ENCODE data around the gene TTBK2. TPM values are rescaled to one million over a fixed set of nuclear protein-coding genes. Genes with fewer than 3 reads are reported as not detected.
"Not testable (repeated sequence)": the region's sequence is repeated elsewhere in the genome, so short reads cannot be mapped to it uniquely, and the experiment has no call there.

Gene TTBK2
- total RNA-seq, 1 donor from 2014 or later, result 11.4 TPM

DNA sequence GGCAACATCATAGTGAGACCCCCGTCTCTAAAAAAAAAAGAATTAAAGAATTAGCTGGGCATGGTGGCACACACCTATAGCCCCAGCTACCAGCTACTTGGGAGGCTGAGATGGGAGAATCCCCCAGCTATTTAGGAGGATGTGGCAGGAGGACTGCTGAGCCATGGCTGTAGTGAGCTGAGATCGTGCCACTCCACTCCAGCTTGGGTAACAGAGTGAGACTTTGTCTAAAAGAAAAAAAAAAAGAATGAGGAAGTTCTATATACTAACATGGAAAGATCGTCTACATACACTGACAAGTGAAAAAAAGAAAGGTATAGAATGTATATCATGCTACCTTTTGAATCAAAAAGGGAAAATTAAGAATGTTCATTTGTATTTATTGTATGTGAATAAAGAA is 99.8 kb downstream of the TTBK2 start:
- no peak for DNase-seq

DNA sequence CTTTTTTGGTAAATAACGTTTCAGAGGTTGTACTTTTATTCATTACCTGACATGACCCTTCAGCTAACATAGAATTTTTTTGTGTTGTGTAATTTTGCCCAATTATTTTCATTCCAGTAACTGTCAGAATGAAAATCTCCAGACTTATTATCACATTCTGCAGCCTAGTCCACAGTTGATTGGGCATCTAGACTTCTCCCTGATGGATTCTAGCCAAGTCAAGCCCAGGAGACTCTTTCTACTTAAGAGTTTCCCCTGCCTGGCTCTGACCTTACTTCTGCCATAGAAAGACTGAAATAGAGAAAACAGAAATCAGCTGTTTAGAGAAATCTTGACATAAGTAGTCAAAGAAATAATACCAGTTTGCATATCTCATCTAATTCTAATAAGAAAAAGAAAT is 100.8 kb downstream of the TTBK2 start:
- no peak for DNase-seq

DNA sequence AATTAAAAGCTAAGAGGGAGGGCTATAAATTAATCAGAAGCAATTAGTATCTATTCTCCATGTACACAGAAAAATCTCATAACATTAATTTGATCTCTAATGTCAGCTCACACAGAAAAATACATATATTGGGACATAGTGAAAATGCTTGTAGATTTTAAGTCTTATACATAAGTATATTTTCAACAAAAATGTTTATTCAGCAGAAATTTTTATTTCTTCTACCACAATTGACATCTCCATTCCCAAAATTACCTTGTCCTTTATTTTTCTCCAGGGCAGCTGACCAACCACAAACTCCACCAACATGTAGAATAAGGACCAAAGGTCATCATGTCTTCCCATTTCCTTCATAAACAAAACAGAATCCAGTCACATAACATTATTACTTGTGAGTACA is 109.1 kb downstream of the TTBK2 start:
- no peak for DNase-seq

DNA sequence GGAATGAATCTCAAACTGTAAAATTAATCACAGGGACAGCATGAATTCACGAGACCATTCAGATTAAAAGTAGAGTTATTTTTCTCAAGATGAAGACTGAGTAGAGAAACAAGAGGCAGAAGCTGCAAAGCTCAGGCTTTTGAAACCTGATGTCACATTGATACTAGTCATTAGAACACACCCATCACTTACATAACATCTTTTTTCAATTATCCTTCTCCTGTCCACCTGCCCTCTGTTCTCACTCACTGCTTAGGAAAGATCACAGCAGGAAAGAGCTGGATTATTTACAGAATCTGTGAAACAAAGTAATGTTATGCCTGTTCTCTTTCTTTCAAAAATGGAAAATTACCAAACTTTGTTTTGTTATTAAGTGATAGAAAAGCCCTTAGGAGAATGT is 111.7 kb downstream of the TTBK2 start:
- no peak for DNase-seq

DNA sequence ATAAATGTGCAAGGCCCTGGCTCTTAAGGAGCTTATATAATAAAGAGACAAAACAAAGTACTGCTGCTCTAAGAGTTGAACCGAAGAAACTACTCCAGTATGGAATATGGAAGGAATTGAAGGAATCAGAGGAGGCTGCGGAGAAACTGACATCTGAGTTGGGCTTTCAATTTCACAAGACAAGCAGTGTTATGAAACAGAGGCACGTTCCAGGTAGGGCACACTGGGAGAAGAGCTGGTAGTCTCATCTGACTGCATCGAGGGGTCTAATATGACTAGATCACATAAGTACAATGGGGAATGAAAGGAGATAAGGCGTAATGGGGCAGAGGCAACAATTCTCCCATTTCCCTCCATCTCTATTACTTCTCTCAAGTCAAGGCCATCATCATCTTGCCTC is 115.3 kb downstream of the TTBK2 start:
- no peak for DNase-seq

DNA sequence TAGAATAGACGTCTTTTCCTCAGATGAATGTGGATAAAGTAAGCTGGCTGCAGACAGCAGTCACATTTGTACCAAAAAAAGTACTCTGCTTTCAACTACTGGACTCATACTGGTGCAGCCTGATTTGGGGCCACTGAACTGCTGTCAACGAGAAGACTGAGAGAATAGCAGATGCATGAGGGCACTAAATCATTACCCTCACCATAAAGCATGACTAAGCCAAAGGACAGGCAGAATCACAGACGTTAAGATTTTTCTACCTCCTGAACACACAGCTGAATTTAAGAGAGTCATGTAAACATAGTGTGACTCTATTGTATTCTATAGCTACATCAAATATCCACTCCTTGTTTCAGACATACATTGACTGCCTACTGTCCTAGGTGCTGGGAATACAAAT is 115.8 kb downstream of the TTBK2 start:
- DNase-seq, result no peak

DNA sequence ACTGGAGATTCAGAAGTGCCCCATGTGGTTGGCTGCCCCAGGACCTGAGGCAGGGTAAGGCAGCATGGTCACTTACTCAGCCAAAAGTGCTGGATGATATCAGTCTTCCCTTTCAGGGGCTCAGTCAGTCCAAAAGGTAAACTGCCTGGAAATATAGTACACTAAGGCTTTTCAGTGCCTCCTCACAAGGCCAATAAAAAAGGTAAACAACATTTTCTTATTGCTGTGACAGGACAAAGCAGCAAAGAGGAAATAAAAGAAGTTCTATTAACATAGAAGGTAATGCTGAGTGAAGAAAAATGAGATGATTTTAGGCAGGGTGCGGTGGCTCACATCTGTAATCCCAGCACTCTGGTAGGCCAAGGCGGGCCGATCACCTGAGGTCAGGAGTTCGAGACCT is 117.1 kb downstream of the TTBK2 start:
- no peak for DNase-seq

DNA sequence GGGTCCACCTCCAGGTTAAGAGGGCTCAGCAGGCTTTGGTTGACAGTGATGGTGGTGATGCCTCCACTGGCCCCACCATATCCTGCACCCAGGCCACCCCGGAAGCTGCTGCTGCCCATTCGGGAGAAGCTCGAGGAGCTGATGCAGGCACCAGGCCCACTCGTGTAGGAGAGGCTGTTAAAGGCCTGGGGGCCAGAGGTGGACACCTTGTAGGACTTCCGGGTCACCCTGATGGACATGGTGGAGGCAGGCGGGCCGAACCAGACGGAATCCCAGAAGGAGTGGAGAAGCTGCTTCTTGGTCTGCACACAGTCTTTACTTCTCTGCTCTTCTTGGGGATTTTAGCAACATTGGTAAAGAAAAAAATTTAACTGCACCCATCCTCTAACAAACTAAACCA is 118.4 kb downstream of the TTBK2 start:
- DNase-seq, result no peak

DNA sequence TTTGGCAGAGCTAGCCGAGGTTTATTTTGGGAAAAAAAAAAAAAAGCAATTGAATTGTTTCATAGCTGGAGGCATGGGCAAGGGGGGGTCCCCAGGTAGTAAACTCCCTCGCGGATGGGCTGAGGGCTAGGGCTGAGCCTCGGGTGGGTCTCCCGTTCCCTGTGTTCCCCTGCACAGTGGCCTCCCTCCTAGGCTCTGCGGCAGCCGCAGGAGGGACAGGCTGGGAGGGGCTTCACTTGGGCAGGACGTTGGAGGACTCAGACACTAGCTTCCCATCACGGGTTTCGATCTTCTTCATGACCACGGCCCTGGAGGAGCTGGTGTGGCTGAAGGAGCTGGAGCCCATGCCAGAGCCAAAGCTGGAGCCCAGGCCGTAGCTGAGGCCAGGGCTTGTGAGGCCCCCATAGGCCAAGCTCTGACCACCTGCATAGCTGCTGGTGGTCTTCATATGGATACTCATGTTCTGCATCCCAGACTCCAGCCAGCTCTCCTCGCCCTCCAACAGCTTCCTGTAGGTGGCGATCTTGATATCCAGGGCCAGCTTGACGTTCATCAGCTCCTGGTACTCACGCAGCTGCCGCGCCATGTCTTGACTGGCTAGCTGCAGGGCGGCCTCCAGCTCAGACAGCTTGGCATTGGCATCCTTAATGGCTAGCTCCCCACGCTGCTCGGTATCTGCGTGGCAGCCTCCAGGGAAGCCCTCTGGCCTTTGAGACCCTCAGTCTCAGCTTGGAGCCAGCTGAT is 119.7 kb downstream of the TTBK2 start:
- no peak for DNase-seq

DNA sequence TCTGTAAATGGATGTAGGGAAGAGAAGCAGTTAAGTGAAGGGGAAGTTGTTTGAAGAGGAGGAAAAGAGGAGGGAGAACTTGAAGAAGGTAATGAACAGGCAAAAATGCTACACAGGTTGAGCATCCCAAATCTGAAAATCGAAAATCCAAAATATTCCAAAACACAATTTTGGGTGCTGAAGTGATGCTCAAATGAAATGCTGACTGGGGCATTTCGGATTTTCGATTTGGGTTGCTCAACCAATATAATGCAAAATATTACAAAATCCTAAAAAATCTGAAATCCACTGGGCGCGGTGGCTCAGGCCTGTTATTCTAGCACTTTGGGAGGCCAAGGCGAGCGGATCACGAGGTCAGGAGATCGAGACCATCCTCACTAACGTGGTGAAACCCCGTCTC is 121.8 kb downstream of the TTBK2 start:
- DNase-seq, result no peak

DNA sequence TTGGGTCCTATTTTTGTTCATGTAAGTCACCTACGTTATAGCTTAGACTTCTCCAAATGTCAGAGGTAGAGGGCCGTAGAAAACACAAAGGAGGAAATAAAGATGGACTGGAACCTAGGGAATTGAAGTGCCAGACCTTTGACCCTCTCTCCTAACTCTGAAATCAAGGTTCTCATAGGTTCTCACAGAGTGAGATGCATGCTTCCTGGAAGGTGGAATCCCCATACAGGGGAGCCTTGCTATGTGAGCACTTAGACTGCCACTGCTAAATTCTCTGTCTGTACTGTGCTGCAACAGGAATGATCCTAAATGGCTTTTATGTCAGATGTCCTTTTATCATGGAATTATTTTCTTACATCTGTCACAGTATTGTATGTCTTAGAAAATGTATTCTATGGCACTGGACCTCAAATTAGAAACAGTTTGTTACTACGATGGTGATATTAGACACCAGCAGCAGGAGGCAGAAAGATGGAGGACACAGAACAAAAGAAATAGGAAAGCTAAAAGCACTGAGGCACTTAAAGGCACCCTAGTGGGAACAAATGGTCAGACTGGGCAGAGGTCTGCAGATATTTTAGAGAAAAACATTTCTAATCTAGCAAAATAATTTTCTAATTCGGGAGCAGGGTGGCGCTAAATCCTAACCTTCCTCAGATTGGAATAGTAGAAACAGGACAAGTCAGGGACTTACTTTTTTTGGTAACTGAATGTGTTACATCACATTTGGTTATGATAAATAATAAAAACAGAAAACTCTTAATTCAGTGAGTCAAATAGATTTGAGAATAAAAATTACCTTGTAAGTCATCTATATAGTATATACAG is 123.4 kb downstream of the TTBK2 start:
- no peak for DNase-seq

DNA sequence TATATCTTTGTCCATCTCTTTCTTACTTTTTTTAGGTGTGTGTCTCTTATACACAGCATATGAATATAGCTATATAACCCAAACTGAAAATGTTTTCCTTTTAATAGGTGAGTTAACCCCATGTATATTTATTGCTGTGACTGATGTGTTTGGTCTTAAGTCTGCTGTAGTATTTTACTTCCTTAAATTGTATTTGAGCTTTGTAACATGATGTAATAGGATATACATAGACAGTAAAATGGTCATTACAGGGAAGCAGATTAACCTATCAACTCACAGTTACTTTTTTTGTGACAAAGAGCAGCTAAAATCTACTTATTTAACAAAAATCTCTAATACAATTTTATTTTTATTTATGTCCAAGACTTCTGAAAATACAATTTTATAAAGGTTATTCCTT is 131.9 kb downstream of the TTBK2 start:
- no peak for DNase-seq

DNA sequence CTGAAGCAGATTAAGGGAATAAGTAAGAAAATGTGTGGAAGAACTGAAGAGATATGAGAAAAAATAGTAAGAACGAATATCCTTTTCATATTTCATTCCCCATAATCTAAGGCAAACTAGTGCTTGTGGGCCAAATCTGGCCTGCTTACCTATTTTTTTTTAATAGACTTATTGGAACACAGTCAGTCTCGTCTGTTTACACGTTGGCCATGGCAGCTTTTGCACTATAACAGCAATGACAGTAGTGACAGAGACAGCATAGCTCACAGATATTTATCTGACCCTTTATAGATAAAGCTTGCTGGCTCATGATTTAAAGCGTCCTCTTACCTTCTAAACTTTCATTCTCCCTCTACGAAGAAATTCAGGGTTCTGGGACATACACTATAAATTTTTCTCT is 133.6 kb downstream of the TTBK2 start:
- no peak for DNase-seq

DNA sequence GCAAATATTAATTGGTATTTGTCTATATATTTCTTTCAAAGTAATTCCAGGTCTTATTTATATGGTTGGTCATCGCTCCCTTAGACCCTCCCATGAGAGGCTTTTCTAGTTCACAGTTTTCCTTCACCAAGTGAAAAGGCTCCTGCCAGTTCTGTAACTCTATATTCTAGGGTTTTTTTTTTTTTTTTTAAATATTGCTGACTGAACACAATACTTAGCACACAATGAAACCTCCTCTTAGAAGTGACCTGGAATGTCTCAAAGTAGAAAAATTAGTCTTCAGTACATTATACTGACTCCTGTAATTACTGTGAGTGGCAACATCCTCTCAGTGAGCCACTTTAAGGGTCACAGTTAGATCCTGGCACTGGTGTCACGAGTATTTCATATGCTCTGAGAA is 135.0 kb downstream of the TTBK2 start:
- DNase-seq, result no peak

DNA sequence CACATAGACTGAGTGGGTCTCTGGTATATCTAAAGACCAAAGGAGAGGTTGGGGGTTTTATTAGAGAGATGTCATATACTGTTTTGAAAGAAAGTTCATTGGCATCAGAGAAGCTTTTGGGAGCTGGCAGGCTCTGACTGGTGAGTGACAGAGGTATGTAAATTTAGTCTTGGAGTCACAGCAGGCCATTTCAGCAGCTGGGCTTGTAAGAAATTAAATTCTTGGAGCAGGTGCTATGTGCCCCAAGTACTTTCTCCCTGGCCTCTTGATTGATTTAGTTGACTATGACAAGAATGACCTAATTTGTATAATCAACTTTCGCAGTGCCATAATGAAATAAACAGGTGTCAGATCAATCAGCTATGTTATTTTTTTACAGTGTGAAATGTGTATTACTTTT is 135.9 kb downstream of the TTBK2 start:
- DNase-seq, result no peak

DNA sequence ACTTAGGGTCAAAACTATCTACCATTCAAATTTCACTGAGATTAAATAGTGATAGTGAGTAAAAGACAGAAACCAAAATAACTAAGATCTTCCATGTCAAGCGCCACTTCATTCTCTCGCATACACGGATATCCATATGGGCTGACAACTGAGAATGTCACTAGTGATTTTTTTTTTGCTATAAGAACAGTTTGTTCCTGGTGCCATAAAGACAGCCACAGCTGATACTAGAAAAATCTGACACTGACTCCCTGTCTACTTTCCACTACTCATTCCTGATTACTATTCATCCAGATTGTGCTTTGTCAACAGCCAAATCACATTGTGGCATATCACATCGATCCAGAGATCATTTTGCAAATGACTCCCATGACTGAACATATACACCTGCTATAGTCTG is 137.9 kb downstream of the TTBK2 start:
- DNase-seq, result no peak

DNA sequence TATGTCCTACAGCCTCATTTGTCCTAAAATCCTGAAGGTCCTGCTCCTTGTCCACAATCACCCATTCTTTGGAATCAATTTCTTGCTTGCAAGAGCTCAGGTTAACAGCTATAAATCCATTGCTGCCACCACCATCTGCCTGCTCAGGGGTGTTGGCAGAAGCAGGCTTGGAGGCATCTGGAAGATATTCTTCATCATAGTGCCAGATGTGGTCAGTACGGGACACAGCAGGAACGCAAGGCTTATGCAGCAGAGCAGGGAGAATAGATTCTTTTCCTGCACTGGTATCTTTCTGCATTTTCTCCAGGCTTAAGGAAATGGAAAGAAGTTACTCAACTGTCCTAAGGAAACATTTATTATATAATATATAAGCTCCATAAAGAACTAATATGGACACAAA is 145.2 kb downstream of the TTBK2 start:
- DNase-seq, result no peak

DNA sequence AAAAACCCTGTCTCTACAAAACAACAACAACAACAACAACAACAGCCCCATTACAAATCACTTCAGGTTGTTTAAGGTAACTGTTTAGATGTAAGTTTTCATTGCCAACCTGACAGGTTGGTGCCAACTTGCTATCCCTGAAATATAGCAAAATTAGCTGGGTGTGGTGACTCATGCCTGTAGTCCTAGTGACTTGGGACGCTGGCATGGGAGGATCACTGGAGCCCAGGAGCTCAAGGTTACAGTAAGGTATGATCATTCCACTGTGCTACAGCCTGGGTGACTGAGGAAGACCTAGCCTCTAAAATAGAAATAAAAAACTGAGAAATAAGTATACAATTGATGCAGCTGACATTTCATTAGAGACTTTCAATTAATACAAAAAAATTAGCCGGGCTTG is 147.7 kb downstream of the TTBK2 start:
- no peak for DNase-seq

DNA sequence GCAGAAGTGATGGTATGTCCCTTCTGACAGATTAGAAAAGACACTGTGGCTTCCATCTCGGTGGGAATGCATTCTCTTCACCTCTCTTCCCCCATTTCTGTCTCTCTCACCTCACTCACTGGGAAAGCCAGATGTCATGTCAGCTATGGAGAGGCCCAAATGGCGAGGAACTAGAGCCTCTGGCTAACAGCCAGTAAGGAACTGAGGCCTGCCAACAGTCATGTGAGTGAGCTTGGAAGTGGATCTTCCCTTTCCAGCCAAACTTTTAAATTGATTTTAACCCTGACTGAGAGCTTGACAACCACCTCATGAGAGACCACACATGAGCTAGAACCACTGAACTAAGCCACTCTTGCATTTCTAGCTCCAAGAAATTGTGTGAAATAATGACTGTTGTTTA is 148.4 kb downstream of the TTBK2 start:
- peak; percentile 1 for DNase-seq

DNA sequence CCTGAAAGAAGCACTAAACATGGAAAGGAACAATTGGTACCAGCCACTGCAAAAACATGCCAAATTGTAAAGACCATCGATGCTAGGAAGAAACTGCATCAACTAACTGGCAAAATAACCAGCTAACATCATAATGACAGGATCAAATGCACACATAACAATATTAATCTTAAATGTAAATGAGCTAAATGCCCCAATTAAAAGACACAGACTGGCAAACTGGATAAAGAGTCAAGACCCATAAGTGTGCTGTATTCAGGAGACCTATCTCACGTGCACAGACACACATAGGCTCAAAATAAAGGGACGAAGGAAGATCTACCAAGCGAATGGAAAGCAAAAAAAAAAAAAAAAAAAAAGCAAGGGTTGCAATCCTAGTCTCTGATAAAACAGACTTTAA is 154.5 kb downstream of the TTBK2 start:
- not testable (repeated sequence) for DNase-seq

DNA sequence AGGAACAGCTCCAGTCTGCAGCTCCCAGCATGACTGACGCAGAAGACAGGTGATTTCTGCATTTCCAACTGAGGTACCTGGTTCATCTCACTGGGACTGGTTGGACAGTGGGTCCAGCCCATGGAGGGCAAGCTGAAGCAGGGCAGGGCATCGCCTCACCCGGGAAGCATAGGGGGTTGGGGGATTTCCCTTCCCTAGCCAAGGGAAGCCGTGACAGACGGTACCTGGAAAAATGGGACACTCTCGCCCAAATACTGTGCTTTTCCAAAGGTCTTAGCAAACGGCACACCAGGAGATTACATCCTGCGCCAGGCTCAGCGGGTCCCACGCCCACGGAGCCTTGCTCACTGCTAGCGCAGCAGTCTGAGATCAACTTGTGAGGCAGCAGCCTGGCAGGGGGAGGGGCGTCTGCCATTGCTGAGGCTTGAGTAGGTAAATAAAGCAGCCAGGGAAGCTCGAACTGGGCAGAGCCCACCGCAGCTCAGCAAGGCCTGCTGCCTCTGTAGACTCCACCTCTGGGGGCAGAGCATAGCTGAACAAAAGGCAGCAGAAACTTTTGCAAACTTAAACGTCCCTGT is 156.3 kb downstream of the TTBK2 start:
- DNase-seq, result not testable (repeated sequence)

DNA sequence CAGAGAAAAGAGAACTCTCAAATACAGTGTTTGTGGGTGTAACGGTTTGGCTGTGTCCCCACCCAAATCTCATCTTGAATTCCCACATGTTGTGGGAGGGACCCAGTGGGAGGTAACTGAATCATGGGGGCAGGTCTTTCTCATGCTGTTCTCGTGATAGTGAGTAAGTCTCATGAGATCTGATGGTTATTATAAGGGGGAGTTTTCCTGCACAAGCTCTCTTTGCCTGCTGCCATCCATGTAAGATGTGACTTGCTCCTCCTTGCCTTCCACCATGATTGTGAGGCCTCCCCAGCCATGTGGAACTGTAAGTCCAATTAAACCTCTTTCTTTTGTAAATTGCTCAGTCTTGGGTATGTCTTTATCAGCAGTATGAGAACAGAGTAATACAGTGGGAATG is 158.8 kb downstream of the TTBK2 start:
- DNase-seq, result not testable (repeated sequence)

DNA sequence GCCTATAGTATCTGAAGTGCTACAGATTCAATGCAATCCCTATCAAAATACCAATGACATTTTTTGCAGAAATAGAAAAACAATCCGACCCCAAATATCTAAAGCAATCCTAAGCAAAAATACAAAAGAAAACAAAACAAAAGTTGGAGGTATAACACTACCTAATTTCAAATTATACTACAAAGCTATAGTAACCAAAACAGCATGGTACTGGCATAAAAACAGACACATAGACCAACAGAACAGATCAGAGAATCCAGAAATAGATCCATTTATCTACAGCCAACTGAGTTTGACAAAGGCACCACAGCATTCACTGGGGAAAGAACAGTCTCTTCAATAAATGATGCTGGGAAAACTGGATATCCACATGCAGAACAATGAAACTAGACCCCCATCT is 159.8 kb downstream of the TTBK2 start:
- DNase-seq, result no peak

DNA sequence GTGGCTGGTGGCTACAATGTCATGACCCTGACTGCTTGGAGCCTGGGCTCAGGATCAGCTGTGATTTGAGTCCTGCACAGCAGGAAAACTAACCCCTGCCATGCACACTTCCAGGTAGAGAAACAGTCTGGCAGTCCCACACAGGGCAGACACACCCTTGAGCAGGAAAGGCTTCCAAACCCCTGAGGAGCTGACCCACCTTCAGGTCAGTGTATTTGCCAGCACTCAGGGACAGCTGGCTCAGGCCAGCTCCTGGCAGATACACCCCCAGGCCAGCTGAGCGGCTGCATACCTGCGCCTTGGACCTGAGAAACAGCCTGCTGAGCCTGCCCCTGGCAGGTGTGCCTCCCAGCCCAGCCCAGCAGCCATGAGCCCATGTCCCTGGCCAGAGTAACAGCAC is 161.5 kb downstream of the TTBK2 start:
- DNase-seq, result no peak
